Measurements from ENCODE around the gene PDPK1.

DNA sequence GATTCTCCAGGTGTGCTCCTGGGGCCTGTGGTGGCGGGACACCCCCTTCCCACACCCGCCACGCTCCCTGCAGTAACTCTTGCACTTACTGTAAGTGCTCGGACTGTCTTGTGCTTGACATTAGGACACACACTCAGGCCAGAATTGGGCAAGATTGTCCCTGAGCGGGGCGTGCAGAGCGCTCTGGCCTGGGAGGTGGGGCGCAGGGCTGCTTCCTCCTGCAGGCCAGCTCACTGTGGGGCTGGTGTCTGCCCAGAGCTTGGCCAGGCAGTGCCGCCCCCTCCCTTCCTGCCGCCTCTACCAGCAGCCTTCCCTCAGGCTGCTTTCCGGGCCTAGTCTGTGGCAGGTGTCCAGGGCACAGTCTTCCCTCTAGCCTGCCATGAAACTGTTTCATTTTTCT lies 30.2 kb upstream of the PDPK1 start:
- TF ChIP-seq POLR2A (IDR thresholded peaks at IDR 0.05; ENCODE audit: low read length), result no peak
- TF ChIP-seq GATA1 (IDR thresholded peaks at IDR 0.05; ENCODE audit: low read depth, low read length), result no peak

Measured in erythroblast (primary cell).